ENCODE results near the gene DDX24.

- TF ChIP-seq POLR2AphosphoS5 (IDR thresholded peaks at IDR 0.05; ENCODE audit: borderline replicate concordance, low read depth, low read length) (no peak), EZH2 (IDR thresholded peaks at IDR 0.05) (no peak)
Observed at GRCh38 chr14:94109915-94110250, 28.9 kb upstream of the DDX24 start.

All from SK-N-MC (cell line).